ENCODE results near the gene TDRD3.

- TF ChIP-seq MAX (IDR thresholded peaks at IDR 0.05; ENCODE audit: low read depth): no peak
- TF ChIP-seq RAD21 (IDR thresholded peaks at IDR 0.05; ENCODE audit: low read length): no peak
- no peak for TF ChIP-seq CTCF (IDR thresholded peaks at IDR 0.05)
- no peak for TF ChIP-seq EZH2phosphoT487 (IDR thresholded peaks at IDR 0.05; ENCODE audit: borderline replicate concordance, low read depth)
- no peak for TF ChIP-seq USF2 (IDR thresholded peaks at IDR 0.05; ENCODE audit: borderline replicate concordance, low read depth, low read length)
- TF ChIP-seq TEAD4 (IDR thresholded peaks at IDR 0.05; ENCODE audit: borderline replicate concordance, insufficient read depth): no peak
- no peak for TF ChIP-seq TCF12 (IDR thresholded peaks at IDR 0.05)
- no peak for TF ChIP-seq POLR2AphosphoS5 (IDR thresholded peaks at IDR 0.05; ENCODE audit: low read depth, low read length)
These were observed 70.1 kb downstream of the TDRD3 start for GRCh38 chr13:60467098-60467497.
